Type B pancreatic cell (in vitro differentiated cells): ENCODE data around the gene KIF25. TPM values are rescaled to one million over a fixed set of nuclear protein-coding genes. Genes with fewer than 3 reads are reported as not detected.

Experiments used
- DNase-seq: peaks from one replicate; pipeline ENCODE4 v3.0.0; 2021; ENCODE audit warnings: mixed read lengths; ENCODE audit not compliant: unreplicated experiment; ENCODE audit errors: extremely low spot score
- H3K27ac Mint-ChIP-seq: 2 replicates; pipeline ENCODE4 v1.8.0; 2021; ENCODE audit warnings: mild to moderate bottlenecking, mixed read lengths
- H3K27me3 Mint-ChIP-seq: 2 replicates; pipeline ENCODE4 v1.8.0; 2021; ENCODE audit warnings: mixed read lengths
- H3K36me3 Mint-ChIP-seq: 2 replicates; pipeline ENCODE4 v1.8.0; 2021; ENCODE audit warnings: mixed read lengths
- H3K4me1 Mint-ChIP-seq: one replicate; pipeline ENCODE4 v1.8.0; 2021; ENCODE audit warnings: mixed read lengths; ENCODE audit not compliant: unreplicated experiment
- H3K4me3 Mint-ChIP-seq: 2 replicates; pipeline ENCODE4 v1.8.0; 2021; ENCODE audit warnings: mild to moderate bottlenecking, mixed read lengths
- H3K9me3 Mint-ChIP-seq: 2 replicates; pipeline ENCODE4 v1.8.0; 2021; ENCODE audit warnings: mixed read lengths
- CTCF ChIP-seq: fragments of 200-600 bp; sonication (generic); conservative IDR thresholded peaks from 2 replicates; pipeline ENCODE4 v1.5.0; 2021; ENCODE audit warnings: antibody characterized with exemption, mild to moderate bottlenecking
- long read RNA-seq: library from polyadenylated mRNA; unstranded; transcript quantifications from one replicate; pipeline ENCODE4 v2.0.0, GENCODE V29; 2020
- total RNA-seq: library from RNA; stranded (reverse); gene quantifications from 2 replicates; pipeline ENCODE4 v1.2.1, GENCODE V29; 2021; ENCODE audit warnings: low replicate concordance

The KIF25 gene
- not detected in 2 replicates for total RNA-seq
- long read RNA-seq: 0 reads

DNA sequence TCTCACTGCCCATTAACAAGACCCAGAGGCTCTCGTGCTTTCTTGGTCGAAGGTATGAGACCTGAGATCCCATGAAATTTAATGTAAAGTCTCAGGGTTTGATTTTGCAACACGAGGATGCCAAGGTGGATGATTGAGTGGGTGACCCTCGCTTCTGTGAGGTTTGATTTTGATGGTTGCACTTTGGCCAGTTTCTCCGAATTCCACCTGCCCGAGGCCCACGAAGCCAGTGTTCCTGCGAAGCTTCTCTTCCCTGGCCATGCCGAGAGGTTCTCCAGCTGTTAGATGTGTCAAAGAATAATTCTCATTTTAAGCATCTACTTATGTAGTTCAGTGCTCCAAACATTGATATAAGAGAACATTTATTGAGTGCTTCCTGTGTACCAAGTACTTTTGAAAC lies at the start of gene KIF25:
Gene KIF25, plus strand, starts transcription at position 30 of the 400 bp plus-strand sequence. CDS start 31,915 bp downstream, outside the sequence.
- no peak for DNase-seq
- no peaks in the 10 kb centered on the region for H3K9me3 Mint-ChIP-seq
- no peaks in the 10 kb centered on the region for H3K4me1 Mint-ChIP-seq
- H3K36me3 Mint-ChIP-seq: no peaks in the 10 kb centered on the region
- no peak within 1 kb of the TSS for H3K27ac Mint-ChIP-seq
- peaks cover 2% of the 10 kb centered on the region for H3K27me3 Mint-ChIP-seq
- TF ChIP-seq CTCF: no peak
- H3K4me3 Mint-ChIP-seq: no peak within 1 kb of the TSS

GRCh38 chr6:167947716-167948115 lies 49.8 kb upstream of the KIF25 start:
- Mint-ChIP-seq H3K27me3 (no peaks in the 10 kb centered on the region), H3K4me3 (no peak overlapping the region), H3K4me1 (peaks cover 4% of the 10 kb centered on the region), H3K27ac (no peak overlapping the region), H3K36me3 (peaks cover 57% of the 10 kb centered on the region), H3K9me3 (no peaks in the 10 kb centered on the region)
- no peak for TF ChIP-seq CTCF
- no peak for DNase-seq

- Mint-ChIP-seq H3K27ac (no peak overlapping the region), H3K4me1 (peaks cover 4% of the 10 kb centered on the region), H3K9me3 (no peaks in the 10 kb centered on the region), H3K36me3 (peaks cover 50% of the 10 kb centered on the region), H3K27me3 (no peaks in the 10 kb centered on the region), H3K4me3 (no peak overlapping the region)
- no peak for DNase-seq
- TF ChIP-seq CTCF: no peak
Observed at GRCh38 chr6:167948716-167949115, 48.8 kb upstream of the KIF25 start.

DNA sequence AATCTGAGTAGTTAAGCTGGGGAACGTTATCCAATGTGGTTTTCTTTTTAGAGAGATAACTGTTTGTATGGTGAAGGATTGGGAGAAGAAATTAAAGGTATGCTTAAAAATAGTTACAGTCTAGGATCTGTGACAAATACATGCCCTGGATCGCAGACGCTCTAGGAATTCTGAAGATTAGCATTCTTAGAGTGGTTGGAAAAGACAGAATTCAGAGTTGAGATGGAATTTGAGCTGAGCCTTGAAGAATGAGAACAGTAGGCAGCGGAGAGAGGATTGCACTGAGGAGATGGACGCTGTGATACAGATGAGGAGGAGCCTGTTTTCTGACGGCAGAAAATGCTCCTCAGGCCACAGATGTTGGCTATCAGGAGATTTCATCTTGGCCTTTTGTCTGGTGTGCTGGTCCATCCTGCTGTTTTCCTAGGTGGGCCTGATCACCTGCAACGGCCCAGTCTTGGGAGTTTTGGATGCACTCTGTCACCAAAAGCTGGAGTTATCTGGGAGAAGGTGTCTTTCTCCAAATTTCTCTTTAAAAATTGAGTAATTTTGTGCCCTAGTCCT lies 48.3 kb upstream of the KIF25 start:
- Mint-ChIP-seq H3K27me3 (no peaks in the 10 kb centered on the region), H3K4me1 (peaks cover 4% of the 10 kb centered on the region), H3K4me3 (no peak overlapping the region), H3K9me3 (no peaks in the 10 kb centered on the region), H3K36me3 (peaks cover 50% of the 10 kb centered on the region), H3K27ac (no peak overlapping the region)
- no peak for DNase-seq
- TF ChIP-seq CTCF: no peak

DNA sequence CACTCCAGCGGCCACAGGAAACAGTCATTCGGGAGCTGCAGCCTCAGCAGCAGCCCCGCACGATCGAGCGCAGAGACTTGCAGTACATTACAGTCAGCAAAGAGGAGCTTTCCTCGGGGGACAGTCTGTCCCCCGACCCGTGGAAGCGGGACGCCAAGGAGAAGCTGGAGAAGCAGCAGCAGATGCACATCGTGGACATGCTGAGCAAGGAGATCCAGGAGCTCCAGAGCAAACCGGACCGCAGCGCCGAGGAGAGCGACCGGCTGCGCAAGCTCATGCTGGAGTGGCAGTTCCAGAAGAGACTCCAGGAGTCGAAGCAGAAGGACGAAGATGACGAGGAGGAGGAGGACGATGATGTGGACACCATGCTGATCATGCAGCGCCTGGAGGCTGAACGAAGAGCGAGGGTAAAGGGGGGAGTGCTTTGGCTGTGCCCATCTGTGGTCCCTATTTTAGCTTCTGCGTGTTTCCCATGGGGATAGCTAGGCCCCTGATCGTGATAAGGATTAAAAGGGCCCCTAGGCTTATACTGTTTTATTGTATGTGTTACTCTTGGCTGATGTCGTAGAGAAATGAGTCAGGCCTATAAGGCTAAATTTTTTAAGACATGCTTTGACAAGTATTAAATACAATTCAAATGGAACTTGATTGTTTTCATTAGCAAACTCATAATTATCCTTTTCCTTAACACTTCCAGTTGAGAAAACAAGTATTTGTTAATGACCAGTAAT lies 45.5 kb upstream of the KIF25 start:
- H3K27ac Mint-ChIP-seq: no peak overlapping the region
- H3K36me3 Mint-ChIP-seq: peaks cover 51% of the 10 kb centered on the region
- DNase-seq: no peak
- no peaks in the 10 kb centered on the region for H3K4me1 Mint-ChIP-seq
- no peak for TF ChIP-seq CTCF
- H3K4me3 Mint-ChIP-seq: no peak overlapping the region
- no peaks in the 10 kb centered on the region for H3K9me3 Mint-ChIP-seq
- H3K27me3 Mint-ChIP-seq: no peaks in the 10 kb centered on the region
